Endothelial cell of umbilical vein (primary cell): ENCODE data around the gene ADCY5.

ENCODE experiments used
- GATA2 ChIP-seq: IDR thresholded peaks from 2 replicates; pipeline ENCODE4 v1.7.0; 2011; ENCODE audit warnings: low read depth, mild to moderate bottlenecking, moderate library complexity, mixed read lengths, low read length; ENCODE audit not compliant: insufficient read length, insufficient read depth
- MYC ChIP-seq: IDR thresholded peaks from one replicate; pipeline ENCODE4 v1.6.1; 2011; ENCODE audit warnings: mild to moderate bottlenecking, low read depth, low read length
- POLR2A ChIP-seq: IDR thresholded peaks from 2 replicates; pipeline ENCODE4 v1.6.1; 2012; ENCODE audit warnings: low read depth, mild to moderate bottlenecking, control low read depth, low read length
- POLR2AphosphoS5 ChIP-seq: IDR thresholded peaks from 2 replicates; pipeline ENCODE4 v1.6.1; 2012; ENCODE audit warnings: low read depth, mild to moderate bottlenecking, control low read depth, low read length, moderate library complexity; ENCODE audit not compliant: insufficient read depth
- TF ChIP-seq, protein P1 (sequence below), 2 donors: IDR thresholded peaks; 1 replicate in 1 of 2; 2 replicates in 1 of 2; pipeline ENCODE4 v1.5.1; 2011; ENCODE audit warnings: low read length in 2 of 2, mild to moderate bottlenecking in 2 of 2, moderate library complexity in 2 of 2, control low read depth in 1 of 2, inconsistent platforms in 1 of 2, low read depth in 1 of 2; ENCODE audit not compliant: insufficient read depth in 1 of 2; ENCODE audit errors: extremely low read depth in 1 of 2
- TF ChIP-seq, protein P2 (sequence below): IDR thresholded peaks from 2 replicates; pipeline ENCODE4 v1.6.1; 2011; ENCODE audit not compliant: insufficient read depth, insufficient read length

DNA sequence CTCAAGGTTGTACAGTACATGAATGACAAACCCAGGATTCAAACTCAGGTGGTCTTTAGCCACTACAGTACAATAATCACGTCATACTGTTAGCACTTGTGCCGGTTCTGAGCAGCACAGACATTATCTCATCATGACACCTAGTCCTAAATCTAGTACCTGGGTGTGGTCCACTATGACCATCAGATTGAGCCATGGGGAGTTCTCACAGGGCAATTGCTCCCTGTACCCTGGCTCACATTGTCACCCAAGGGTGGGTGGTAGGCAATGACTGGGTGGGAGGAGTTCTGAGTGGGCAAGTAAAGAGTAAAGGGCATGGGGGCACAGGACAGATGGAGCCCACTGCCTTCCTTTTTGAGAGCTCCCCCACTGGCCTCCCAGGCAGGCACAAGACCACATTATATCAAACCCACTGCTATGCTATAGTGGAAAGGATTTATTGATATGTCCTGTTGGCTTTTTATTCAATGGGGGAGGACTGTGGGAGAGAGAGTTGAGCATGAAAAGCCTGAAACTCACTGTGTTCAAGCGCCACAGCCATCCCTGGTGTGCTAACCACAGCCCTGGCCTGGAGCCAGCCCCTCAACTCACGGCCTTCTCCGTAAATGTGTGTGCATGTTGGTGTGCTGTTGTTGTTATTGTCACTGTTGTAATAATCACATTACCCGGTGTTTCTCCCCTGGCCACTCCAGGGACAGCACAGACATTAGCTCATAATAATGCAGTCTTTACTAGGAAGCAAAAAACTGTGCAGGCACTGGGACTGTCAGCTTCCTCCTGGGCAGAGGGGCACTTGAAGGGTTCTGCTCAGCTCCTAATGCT, 27.3 kb downstream of the ADCY5 start:
- TF ChIP-seq MYC = no peak
- TF ChIP-seq, protein P1, sequence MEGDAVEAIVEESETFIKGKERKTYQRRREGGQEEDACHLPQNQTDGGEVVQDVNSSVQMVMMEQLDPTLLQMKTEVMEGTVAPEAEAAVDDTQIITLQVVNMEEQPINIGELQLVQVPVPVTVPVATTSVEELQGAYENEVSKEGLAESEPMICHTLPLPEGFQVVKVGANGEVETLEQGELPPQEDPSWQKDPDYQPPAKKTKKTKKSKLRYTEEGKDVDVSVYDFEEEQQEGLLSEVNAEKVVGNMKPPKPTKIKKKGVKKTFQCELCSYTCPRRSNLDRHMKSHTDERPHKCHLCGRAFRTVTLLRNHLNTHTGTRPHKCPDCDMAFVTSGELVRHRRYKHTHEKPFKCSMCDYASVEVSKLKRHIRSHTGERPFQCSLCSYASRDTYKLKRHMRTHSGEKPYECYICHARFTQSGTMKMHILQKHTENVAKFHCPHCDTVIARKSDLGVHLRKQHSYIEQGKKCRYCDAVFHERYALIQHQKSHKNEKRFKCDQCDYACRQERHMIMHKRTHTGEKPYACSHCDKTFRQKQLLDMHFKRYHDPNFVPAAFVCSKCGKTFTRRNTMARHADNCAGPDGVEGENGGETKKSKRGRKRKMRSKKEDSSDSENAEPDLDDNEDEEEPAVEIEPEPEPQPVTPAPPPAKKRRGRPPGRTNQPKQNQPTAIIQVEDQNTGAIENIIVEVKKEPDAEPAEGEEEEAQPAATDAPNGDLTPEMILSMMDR (IDR thresholded peaks at IDR 0.05; ENCODE audit: extremely low read depth in 1 of 2, insufficient read depth in 1 of 2, low read depth in 1 of 2, low read length in 2 of 2) = no peak
- TF ChIP-seq POLR2AphosphoS5 = no peak
- TF ChIP-seq POLR2A = no peak
- TF ChIP-seq, protein P2, sequence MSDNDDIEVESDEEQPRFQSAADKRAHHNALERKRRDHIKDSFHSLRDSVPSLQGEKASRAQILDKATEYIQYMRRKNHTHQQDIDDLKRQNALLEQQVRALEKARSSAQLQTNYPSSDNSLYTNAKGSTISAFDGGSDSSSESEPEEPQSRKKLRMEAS = no peak
- no peak for TF ChIP-seq GATA2
